ENCODE measurements around the gene MYL7.

DNA sequence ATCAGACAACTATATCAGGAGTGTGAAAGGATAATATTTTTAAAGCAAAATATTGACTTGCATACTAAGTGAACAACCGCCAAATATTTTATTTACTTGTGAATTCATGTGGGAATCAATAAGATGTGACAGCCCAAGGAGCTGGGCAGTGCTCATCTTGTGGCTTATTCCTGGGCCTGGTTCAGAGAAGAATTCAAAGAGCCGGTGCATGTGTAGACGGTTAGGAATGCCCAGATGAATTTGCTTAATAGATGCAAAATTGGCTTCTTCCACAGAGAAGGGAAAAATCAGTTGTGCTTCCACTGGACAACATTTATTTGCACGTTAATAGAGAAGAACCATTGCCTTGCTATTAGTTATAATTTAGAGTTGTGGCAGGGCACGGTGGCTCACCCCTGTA lies 4.4 kb downstream of the MYL7 start:
- TF ChIP-seq USF2 (IDR thresholded peaks at IDR 0.05) (no peak), CTCF (IDR thresholded peaks at IDR 0.05) (no peak), RAD21 (conservative IDR thresholded peaks at IDR 0.05 in 1 of 2, IDR thresholded peaks at IDR 0.05 in 1 of 2) (no peak), ZC3H11A (IDR thresholded peaks at IDR 0.05) (no peak), EP300 (IDR thresholded peaks at IDR 0.05) (no peak), HEYL (CRISPR knock-in tag; IDR thresholded peaks at IDR 0.05) (no peak), NPAS2 (CRISPR knock-in tag; IDR thresholded peaks at IDR 0.05; ENCODE audit: borderline replicate concordance) (no peak), POLR2A (IDR thresholded peaks at IDR 0.05; ENCODE audit: low read length) (no peak), FOXS1 (CRISPR knock-in tag; IDR thresholded peaks at IDR 0.05) (no peak), NFE2L2 (conservative IDR thresholded peaks at IDR 0.05; ENCODE audit: low read length) (no peak), RFX5 (IDR thresholded peaks at IDR 0.05) (no peak)
- TF ChIP-seq, protein P1, sequence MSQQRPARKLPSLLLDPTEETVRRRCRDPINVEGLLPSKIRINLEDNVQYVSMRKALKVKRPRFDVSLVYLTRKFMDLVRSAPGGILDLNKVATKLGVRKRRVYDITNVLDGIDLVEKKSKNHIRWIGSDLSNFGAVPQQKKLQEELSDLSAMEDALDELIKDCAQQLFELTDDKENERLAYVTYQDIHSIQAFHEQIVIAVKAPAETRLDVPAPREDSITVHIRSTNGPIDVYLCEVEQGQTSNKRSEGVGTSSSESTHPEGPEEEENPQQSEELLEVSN (IDR thresholded peaks at IDR 0.05; ENCODE audit: borderline replicate concordance, low read depth) = no peak
